BJ (cell line): ENCODE results near the gene MTMR12. TPM values are rescaled to one million over a fixed set of nuclear protein-coding genes. Genes with fewer than 3 reads are reported as not detected.
A peak's percentile ranks its signal among the peaks of the same experiment; 100 is the strongest.

Source experiments
- CTCF ChIA-PET: fragments of 350-600 bp; formaldehyde crosslinking; extraction: SDS; loops from one replicate; lab custom pipeline; 2021; ENCODE audit warnings: antibody characterized with exemption, inconsistent platforms; lab: Yijun Ruan, JAX
- POLR2A ChIA-PET: fragments of 300-600 bp; sonication (Branson Sonifier 250); formaldehyde crosslinking; extraction: SDS; loops from one replicate; lab custom pipeline; 2021; ENCODE audit warnings: antibody characterized with exemption; lab: Charles Lee
- DNase-seq: peaks from one replicate; pipeline ENCODE4 v3.0.0-alpha.2; 2011; ENCODE audit warnings: low read depth
- H3K27me3 ChIP-seq: 2 replicates; pipeline ENCODE4 v1.6.0; 2011; ENCODE audit warnings: low read length; ENCODE audit not compliant: control insufficient read depth, insufficient read depth
- H3K36me3 ChIP-seq: 2 replicates; pipeline ENCODE4 v1.5.1; 2011; ENCODE audit warnings: low read length; ENCODE audit not compliant: control insufficient read depth, insufficient read depth
- H3K4me3 ChIP-seq: 2 replicates; pipeline ENCODE4 v1.5.1; 2011; ENCODE audit warnings: low read depth, mild to moderate bottlenecking, control low read depth, low read length
- polyA plus RNA-seq: library from polyadenylated mRNA; depleted of rRNA; stranded (reverse); fragments of >200 nt; gene quantifications from 2 replicates; pipeline ENCODE4 v1.2.3, GENCODE V29; 2011
- TF ChIP-seq, protein P1 (sequence below): IDR thresholded peaks from 2 replicates; pipeline ENCODE4 v1.5.1; 2011; ENCODE audit warnings: low read depth, mild to moderate bottlenecking, control low read depth, inconsistent platforms, low read length, moderate library complexity; ENCODE audit not compliant: insufficient read depth

MTMR12 gene
- polyA plus RNA-seq, 1 experiment, result 11.1 TPM

DNA sequence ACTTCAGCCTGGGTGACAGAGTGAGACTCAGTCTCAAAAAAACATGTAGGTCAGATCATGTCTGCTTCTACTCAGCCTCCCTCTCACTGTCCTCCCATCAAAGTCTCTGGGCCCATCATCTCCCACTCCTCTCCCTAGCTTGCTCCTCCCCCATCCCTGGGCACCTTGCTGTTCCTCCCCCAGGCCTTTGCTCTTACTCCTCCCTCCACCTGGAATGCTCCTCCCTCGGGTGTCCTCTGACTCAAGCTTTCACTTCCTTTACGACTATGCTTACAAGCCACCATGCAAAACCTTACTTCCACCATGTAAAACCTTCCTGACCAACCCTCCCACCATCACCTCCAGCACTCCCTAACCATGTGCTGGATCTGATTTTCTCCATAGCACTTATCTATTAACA, 51.5 kb downstream of the MTMR12 start:
- POLR2A ChIA-PET, result no interaction called here
- Histone ChIP-seq H3K36me3 (peaks cover 4% of the 10 kb centered on the region), H3K27me3 (no peaks in the 10 kb centered on the region), H3K4me3 (no peak overlapping the region)
- CTCF ChIA-PET, result interaction anchor here (1.0 to 1.1 kb wide), 3 partner anchors 14 to 29 kb away, joined by 3 to 6 read pairs (median 3); no protein-coding TSS in a partner anchor
- TF ChIP-seq, protein P1, sequence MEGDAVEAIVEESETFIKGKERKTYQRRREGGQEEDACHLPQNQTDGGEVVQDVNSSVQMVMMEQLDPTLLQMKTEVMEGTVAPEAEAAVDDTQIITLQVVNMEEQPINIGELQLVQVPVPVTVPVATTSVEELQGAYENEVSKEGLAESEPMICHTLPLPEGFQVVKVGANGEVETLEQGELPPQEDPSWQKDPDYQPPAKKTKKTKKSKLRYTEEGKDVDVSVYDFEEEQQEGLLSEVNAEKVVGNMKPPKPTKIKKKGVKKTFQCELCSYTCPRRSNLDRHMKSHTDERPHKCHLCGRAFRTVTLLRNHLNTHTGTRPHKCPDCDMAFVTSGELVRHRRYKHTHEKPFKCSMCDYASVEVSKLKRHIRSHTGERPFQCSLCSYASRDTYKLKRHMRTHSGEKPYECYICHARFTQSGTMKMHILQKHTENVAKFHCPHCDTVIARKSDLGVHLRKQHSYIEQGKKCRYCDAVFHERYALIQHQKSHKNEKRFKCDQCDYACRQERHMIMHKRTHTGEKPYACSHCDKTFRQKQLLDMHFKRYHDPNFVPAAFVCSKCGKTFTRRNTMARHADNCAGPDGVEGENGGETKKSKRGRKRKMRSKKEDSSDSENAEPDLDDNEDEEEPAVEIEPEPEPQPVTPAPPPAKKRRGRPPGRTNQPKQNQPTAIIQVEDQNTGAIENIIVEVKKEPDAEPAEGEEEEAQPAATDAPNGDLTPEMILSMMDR, result no peak
- DNase-seq, result no peak

DNA sequence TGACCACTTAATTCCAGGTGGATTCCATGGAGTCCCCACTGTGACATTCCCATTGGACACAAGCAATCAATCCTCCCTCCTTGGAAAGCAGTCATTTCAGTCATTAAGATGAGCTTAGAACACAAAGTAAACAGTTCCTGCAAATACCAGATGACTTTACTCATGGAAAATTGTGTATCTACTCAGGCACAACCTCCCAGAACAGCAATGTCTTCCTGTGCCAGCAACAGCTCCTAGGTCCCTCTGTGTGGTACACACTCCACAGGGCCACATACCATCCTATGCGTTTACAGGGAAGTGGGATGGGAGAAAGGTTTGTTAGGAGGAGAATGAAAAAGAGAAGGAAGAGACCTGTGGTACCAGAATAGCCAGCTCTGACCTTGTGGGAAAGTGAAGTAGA, 53.7 kb downstream of the MTMR12 start:
- ChIA-PET POLR2A (no interaction called here), CTCF (interaction anchor here (1.1 to 2.4 kb wide), 4 partner anchors 11 to 71 kb away, joined by 3 to 11 read pairs (median 6); no protein-coding TSS in a partner anchor)
- no peak for DNase-seq
- TF ChIP-seq, protein P1, result no peak
- Histone ChIP-seq H3K36me3 (peaks cover 4% of the 10 kb centered on the region), H3K4me3 (no peak overlapping the region), H3K27me3 (no peaks in the 10 kb centered on the region)

DNA sequence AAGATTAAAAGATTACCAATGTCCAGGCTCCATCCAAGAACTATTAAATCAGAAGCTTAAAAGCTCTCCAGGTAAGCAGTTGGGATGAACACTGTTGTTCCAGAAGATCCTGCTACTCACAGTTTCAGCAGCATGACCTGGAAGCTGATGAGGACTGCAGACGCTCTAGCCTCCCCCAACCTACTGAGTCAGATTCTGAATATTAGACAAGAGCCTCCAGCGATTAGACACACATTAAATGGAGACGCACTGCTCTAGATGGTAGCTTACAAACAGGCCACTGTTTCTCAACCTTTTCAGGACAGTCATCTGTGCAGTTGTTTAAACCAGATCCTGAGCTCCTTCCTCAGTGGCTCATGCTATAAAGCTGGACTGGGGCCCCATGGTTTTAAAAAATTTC, 54.3 kb downstream of the MTMR12 start:
- ChIA-PET POLR2A (no interaction called here), CTCF (interaction anchor here (1.1 to 2.4 kb wide), 4 partner anchors 10 to 71 kb away, joined by 3 to 11 read pairs (median 6); no protein-coding TSS in a partner anchor)
- TF ChIP-seq, protein P1, result no peak
- no peak for DNase-seq
- H3K36me3 ChIP-seq, result peaks cover 4% of the 10 kb centered on the region
- H3K4me3 ChIP-seq, result no peak overlapping the region
- no peaks in the 10 kb centered on the region for H3K27me3 ChIP-seq

DNA sequence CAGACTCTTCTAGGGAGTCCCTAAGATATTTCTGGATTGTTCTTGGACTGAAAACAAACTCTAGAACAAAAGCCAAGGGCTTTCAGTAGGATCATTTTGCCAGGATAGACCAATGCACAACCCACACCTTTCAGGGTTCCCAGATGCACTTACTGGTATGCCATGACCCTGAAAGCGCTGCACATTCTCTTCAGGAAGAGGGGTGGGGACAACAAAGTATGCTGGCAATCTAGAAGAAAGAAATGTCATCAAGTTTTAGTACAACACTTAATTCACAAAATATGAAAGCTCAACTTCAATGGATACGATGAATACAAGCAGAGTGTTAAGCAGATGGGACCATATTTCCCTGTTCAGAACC, 57.2 kb downstream of the MTMR12 start:
- Histone ChIP-seq H3K27me3 (no peaks in the 10 kb centered on the region), H3K4me3 (no peak overlapping the region), H3K36me3 (peaks cover 2% of the 10 kb centered on the region)
- ChIA-PET POLR2A (no interaction called here), CTCF (interaction anchor here (0.9 to 1.6 kb wide), 4 partner anchors 17 to 75 kb away, joined by 3 to 5 read pairs (median 4); no protein-coding TSS in a partner anchor)
- no peak for DNase-seq
- TF ChIP-seq, protein P1, result no peak

DNA sequence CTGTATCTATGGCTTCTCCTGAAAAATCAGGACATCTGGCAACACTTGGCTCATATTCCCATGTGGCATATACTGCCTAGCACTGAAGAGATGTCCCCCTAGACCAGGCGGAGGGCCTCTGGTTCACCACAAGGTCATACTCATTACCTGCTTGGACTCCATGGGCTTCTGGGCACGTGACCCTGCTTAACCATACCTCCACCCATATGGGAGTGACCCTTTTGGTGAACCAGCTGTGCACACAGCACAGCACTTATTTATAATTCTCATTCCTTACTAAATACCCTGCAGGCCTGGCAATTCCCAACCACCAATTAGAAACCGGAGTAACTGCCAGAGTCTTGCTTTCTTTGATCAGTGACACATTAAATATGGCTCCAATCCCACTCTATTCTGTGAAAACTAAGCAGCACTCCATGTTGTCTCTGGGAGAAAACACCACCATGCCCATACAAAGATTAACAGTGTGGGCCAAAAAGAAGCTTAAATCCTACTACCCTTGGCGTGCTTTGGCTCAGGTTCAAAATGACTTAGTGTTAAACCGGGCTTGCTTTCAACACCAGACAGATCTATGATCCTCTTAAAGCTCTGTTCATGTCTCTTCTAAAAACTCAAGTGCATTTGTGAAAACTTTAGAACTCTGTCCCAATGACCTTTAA, 57.7 kb downstream of the MTMR12 start:
- DNase-seq, result peak; percentile 27
- TF ChIP-seq, protein P1, result no peak
- CTCF ChIA-PET, result interaction anchor here (0.9 to 1.1 kb wide), 3 partner anchors 18 to 75 kb away, joined by 3 to 5 read pairs (median 3); no protein-coding TSS in a partner anchor
- Histone ChIP-seq H3K27me3 (no peaks in the 10 kb centered on the region), H3K36me3 (peaks cover 2% of the 10 kb centered on the region), H3K4me3 (no peak overlapping the region)
- POLR2A ChIA-PET, result no interaction called here
